Right ventricle myocardium inferior (tissue), 1 donor: ENCODE data around the gene TTC39B. TPM values are rescaled to one million over a fixed set of nuclear protein-coding genes. Genes with fewer than 3 reads are reported as not detected.

ENCODE experiments used
- ATAC-seq: fragments of 200-7000 bp; cut with Tn5 transposase; one replicate; pipeline ENCODE4 v1.9.1; 2020; ENCODE audit warnings: mild to moderate bottlenecking, moderate library complexity
- DNase-seq: peaks from one replicate; pipeline ENCODE4 v3.0.0; 2021; ENCODE audit errors: missing footprints
- intact Hi-C: fragments of 100-400 bp; cut with DNase I; formaldehyde crosslinking; loops from one replicate; pipeline ENCODE4 v1.11.0; 2022
- total RNA-seq: library from RNA; stranded (reverse); fragmentation: NEBNext Ultra II Directional; extraction: Animal tissue kit (Norgen Biotek cat#: 25700); gene quantifications from one replicate; pipeline ENCODE4 v1.2.1, GENCODE V29; 2021
- donor health status: DM: no; HTN: yes; CAD: no; lungs with severe emphysema.

The TTC39B gene
- total RNA-seq, 1 donor from 2014 or later: 1.9 TPM

DNA sequence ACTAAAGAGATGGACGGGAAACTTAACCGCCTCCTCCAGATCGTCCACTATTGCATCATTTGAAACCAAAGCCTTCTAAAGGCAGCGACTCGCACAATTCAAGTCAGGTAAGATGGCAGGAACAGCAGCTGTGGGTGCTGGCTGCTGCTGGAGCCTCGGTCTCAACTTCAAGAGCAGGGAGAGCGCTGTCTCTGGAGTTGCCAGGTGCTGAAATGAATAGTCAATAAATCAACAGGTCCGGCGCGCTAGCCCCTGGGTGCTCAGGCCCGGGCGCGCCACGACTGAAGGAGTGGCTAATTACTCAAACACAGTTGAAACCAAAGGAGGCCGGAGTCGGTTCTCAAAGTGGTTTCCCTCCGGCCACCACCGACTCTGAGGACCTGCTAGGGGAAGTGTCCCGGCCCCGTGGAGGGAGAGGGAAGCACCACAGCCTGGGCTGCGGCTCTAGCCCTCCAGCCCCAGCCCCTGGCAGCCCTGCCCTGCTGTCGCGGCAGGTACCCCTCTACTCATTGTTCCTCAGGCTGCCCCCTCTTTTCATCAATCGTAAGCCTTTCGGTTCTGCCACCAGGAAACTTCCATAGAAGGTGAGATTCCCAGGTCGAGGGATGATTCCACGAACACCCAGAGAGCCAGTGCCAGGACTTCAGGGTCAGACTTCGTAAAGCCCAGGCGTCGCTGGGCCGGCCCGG is 804 bp downstream of the TTC39B start:
- DNase-seq (peak; percentile 67), ATAC-seq (peak; percentile 33)

GRCh38 chr9:15305470-15305869 is 1.5 kb downstream of the TTC39B start:
- ATAC-seq (no peak), DNase-seq (no peak)
- intact Hi-C loops: loop anchor here (5.0 kb wide), 2 partner anchors 93 to 117 kb away; partner anchors contain the start of gene SNAPC3

More for the DNA sequence above, 804 bp downstream of the TTC39B start:
- intact Hi-C loops: loop anchor here (5.0 kb wide), 2 partner anchors 94 to 116 kb away; partner anchors contain the start of gene SNAPC3

DNA sequence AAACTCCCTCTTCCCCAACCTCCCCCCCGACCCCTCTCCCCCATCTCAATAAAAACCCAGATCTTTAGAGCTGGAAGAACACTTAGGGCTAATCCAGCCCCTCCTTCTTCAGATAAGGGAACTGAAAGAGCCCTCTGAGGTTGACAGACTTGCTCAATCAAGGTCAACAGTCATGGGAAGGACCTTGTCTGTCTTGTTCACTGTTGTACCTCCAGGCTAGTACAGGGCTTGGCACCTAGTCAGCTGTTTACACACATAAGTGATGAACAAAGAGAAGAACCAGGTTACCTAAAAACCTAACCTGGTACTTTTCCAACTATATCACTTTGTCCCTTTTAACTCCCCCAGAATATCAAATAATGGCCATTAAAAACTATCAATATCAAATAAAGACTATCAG is 2.4 kb downstream of the TTC39B start:
- intact Hi-C loops: loop anchor here (5.0 kb wide), 2 partner anchors 92 to 118 kb away; partner anchors contain the start of gene SNAPC3
- no peak for ATAC-seq
- no peak for DNase-seq

GRCh38 chr9:15300218-15300617 is 6.8 kb downstream of the TTC39B start:
- intact Hi-C loops: no loop called here
- ATAC-seq: no peak
- DNase-seq: no peak

GRCh38 chr9:15299374-15299939 is 7.6 kb downstream of the TTC39B start:
- intact Hi-C loops: loop anchor here (5.0 kb wide), 1 partner anchor 253 kb away; the partner anchor contains the start of gene CCDC171
- no peak for ATAC-seq

DNA sequence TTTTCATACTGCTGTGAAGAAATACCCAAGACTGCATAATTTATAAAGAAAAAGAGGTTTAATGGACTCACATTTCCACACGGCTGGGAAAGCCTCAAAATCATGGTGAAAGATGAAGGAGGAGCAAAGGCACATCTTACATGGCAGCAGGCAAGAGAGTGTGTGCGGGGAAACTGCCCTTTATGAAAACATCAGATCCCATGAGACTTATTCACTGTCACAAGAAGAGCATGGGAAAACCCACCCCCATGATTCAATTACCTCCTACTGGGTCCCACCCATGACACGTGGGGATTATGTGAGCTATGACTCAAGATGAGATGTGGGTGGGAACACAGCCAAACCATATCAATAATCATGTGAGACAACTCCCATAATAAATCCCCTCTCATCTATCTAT is 8.7 kb downstream of the TTC39B start:
- DNase-seq (no peak), ATAC-seq (no peak)
- intact Hi-C loops: loop anchor here (5.0 kb wide), 1 partner anchor 254 kb away; the partner anchor contains the start of gene CCDC171

More at GRCh38 chr9:15299374-15299939, 7.6 kb downstream of the TTC39B start:
- peak; percentile 65 for DNase-seq

DNA sequence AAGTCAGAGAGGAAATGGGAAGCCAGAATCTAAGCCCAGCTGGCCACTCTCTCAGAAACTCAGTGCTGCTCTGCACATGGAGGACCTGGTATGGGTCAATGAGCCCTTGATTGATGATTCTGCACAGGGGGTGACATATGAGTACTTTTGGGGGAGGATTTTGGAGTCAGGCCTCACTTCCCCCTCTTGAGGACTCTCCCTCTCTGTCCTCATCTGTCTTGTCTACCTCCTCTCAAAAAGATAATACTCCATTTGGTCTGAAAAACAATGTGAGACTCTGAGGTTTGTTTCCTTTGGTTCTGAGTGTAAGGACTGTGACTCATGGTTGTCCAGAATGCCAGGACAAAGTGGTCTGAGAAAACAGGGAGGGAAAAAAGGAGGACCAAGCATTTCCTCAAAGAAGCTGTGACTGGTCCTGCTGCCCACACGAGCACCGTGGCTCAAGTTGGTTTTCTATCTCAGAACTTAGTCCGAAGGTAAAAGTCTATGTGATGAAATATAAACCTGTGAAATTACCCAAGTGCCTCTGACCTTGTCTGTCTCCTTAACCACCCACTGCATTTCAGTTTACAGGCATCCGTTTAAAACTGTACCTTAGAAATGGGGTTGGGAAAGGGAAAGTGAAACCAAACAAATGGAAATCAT is 11.1 kb downstream of the TTC39B start:
- DNase-seq (no peak), ATAC-seq (peak; percentile 36)
- intact Hi-C loops: loop anchor here (5.0 kb wide), 1 partner anchor 256 kb away; the partner anchor contains the start of gene CCDC171

DNA sequence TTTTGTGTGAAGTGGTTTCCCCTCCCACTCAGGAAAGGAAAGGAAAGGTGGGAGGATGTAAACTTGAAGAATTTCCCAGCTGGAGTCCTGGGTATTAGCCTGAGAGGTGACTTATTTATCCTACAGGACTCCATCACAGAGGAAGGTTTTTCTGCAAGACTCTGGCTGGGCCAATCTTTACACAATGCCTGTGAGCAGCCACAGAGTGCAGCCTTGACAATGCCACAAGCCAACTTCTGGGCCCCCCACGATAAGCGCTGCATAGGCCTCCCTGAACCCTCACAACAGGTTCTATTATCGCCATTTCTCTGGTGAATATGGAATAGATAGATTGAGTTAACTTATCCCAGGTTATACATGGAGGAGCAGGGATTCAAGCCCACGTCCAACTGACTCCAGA is 12.4 kb downstream of the TTC39B start:
- no peak for DNase-seq
- intact Hi-C loops: loop anchor here (5.0 kb wide), 1 partner anchor 258 kb away; the partner anchor contains the start of gene CCDC171
- ATAC-seq: no peak

DNA sequence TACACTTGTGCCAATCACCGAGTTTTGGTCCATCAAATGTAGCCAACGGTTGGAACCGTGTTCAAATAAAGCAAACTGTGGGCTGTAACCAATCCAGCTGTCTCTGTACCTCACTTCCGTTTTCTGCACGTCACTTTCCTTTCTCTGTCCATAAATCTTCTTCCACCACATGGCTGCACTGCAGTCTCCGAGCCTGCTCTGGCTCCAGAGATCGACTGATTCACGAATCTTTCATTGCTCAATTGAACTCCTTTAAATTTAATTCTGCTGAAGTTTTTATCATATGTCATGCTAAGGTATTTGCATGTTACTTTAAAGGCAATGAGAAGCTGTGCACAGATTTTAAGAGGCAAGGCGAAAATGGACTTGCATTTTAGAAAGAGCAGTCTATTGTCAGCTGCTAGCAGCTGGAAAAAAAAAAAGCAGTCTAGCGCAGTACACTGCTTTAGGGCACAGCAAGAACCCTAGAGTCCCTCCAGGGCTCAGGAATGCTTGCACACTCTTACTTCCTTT is 13.2 kb downstream of the TTC39B start:
- no peak for ATAC-seq
- intact Hi-C loops: no loop called here
- DNase-seq: no peak

- intact Hi-C loops: no loop called here
- DNase-seq (no peak), ATAC-seq (no peak)
Measured at GRCh38 chr9:15293084-15293483, 13.9 kb downstream of the TTC39B start.

- no peak for ATAC-seq
- intact Hi-C loops: no loop called here
- DNase-seq: no peak
Measured at GRCh38 chr9:15289603-15290002, 17.4 kb downstream of the TTC39B start.

- DNase-seq: no peak
- intact Hi-C loops: no loop called here
Measured at GRCh38 chr9:15287309-15287708, 19.7 kb downstream of the TTC39B start.

DNA sequence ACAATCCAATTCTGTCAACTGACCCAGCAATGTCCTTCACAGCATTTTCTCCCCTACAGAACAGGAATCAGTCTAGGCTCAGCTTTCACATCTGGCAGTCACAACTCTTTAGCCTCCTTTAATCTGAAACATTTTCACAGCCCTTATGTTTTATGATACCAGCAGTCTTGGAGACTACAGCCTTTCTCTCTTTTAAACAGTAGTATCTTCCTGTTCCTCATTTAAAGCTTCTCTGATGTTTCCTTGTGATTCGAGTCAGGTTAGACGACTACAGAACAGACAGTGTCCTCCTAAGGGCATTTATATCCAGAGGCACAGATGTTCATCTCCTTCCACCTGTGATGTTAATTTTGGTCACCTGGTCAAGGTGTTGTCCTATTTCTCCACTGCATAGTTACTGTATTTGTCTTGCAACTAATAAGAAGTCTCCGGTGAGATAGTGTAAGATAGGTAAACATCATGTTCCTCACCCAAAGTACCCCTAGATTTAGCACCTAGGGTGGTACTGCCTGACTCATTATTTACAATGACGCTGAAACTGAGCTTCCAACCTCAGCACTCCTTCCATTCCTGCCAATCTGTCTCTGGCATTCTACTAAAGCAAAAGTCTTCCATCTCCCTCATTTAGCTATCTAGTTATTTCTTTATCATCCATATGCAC is 20.7 kb downstream of the TTC39B start:
- no peak for ATAC-seq
- intact Hi-C loops: no loop called here
- no peak for DNase-seq

More at GRCh38 chr9:15287309-15287708, 19.7 kb downstream of the TTC39B start:
- ATAC-seq: no peak

GRCh38 chr9:15282567-15283285 is 24.3 kb downstream of the TTC39B start:
- DNase-seq (no peak), ATAC-seq (no peak)
- intact Hi-C loops: no loop called here

DNA sequence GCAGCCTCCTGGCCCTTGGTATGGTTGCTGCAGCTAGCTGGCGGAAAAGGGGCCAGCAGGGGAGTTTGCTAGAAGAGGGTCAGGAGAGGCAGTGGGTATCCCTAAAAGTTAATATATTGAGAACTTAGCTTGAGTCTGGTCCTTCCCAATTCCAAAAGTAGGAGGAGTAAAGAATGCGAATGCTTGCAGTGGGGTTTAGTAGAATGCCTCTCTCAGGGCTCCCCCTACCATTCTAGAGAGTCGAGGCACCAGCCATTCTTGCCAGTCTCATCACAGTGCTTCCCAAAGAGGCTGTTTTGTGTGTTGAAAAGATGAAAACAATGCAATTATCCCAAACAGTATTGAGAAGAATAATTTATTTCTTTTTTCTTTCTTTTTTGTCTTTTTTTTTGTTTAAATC is 26.4 kb downstream of the TTC39B start:
- no peak for ATAC-seq
- intact Hi-C loops: no loop called here
- no peak for DNase-seq

DNA sequence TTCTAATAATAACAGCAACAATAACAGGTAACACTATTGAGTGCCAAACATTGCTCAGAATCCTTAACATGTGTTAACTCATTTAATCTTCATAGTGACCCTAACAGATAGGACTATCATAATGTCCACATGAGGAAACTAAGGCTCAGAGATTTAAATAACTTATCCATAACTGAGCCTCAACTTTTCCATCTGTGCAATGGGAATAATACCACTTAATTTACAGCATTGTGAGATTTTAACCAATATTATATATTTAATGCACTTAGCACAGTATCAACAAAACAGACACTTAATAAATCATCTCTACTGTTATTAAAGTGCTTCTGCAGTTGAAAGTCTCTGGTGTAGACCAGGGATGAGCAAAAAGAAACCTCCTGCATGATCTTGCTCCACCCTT is 28.2 kb downstream of the TTC39B start:
- DNase-seq: no peak
- no peak for ATAC-seq
- intact Hi-C loops: loop anchor here (5.0 kb wide), 1 partner anchor 328 kb away; no protein-coding TSS in a partner anchor

GRCh38 chr9:15278091-15278687 is 28.8 kb downstream of the TTC39B start:
- ATAC-seq (no peak), DNase-seq (no peak)
- intact Hi-C loops: loop anchor here (5.0 kb wide), 1 partner anchor 329 kb away; no protein-coding TSS in a partner anchor
